GM19043 (cell line): ENCODE results near the gene KHK.
A peak's percentile ranks its signal among the peaks of the same experiment; 100 is the strongest.

ENCODE experiments used
- ATAC-seq: cut with Tn5 transposase; IDR thresholded peaks from one replicate; pipeline ENCODE4 v1.9.1; 2021; ENCODE audit warnings: low read depth; ENCODE audit not compliant: unreplicated experiment

Gene KHK

GRCh38 chr2:27086724-27087593 is at the start of gene KHK:
KHK (plus strand) TSS chr2:27086772; CDS start chr2:27087260, 488 bp downstream.
- ATAC-seq = no peak

- no peak for ATAC-seq
Measured at GRCh38 chr2:27038012-27038411, 48.6 kb upstream of the KHK start.

DNA sequence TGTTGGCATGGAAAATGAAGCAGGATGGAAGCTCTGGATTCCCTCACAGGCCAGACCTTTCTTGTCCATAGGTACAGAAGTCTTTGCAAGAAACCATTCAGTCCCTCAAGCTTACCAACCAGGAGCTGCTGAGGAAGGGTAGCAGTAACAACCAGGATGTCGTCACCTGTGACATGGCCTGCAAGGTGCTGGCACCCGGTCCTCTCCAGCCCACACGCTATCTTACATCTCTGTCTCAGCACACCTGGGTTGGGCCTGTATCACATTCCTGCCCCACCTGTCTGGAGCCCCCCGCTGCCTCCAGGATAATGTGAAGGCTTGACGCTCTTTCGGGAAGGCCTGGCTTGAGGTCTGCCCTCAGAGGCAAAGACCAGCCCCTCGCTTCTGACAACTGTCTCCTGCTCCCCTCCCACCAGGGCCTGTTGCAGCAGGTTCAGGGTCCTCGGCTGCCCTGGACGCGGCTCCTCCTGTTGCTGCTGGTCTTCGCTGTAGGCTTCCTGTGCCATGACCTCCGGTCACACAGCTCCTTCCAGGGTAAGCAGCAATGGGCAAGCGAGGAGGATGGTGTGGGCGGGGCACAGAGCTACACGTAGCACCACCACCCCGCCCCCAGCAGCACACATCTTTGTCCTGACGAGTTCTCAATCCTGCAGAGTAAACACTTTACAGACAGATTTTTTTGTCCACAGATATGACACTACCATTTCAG is 47.8 kb upstream of the KHK start:
- ATAC-seq = no peak

DNA sequence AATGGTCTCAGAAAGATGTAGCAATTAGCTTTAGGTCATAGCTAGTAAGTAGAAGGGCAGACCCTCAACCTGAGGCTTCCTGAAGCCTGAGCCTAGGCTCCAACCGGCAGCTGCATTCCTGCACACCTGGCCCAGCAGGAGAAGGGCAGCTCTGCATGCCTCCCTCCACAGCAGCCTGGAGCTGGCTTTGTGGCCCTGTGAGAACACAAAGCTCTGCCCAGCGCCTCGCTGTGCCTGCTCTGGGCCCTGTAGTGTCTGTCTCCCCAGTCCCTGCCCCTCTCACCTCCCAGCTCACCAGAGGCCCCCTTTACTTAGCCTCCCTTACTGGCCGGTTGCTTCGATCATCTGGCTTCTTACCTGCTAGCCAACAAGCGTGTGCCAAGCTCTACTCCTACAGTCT is 47.1 kb upstream of the KHK start:
- ATAC-seq = no peak

- ATAC-seq = no peak
Measured at GRCh38 chr2:27039871-27040270, 46.7 kb upstream of the KHK start.

- no peak for ATAC-seq
Measured at GRCh38 chr2:27040282-27040681, 46.3 kb upstream of the KHK start.

- no peak for ATAC-seq
Measured at GRCh38 chr2:27041752-27042151, 44.8 kb upstream of the KHK start.

DNA sequence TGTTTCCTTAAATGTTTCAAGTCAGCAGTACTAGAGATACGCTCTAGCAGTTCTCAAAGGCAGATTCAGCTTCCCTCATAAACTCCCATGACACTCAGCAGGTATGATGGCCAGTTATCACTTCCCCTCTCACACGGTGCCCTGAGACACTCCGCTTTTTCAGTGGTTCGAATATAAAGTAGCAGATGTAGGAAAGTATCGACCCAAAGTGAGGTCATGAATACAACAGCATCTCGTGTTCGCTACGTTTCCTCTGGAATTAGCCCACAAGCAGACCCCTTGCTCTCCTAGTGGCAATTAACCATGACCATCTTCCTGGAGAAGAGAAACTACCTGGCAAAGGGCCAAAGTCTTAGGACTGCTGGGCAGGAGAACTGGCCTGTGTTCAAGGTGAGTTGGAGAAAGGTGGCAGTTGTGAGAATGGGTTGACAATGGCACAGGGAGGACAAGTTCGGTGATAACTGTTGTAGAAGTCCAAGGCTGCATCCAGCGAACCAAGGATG is 44.4 kb upstream of the KHK start:
- no peak for ATAC-seq

DNA sequence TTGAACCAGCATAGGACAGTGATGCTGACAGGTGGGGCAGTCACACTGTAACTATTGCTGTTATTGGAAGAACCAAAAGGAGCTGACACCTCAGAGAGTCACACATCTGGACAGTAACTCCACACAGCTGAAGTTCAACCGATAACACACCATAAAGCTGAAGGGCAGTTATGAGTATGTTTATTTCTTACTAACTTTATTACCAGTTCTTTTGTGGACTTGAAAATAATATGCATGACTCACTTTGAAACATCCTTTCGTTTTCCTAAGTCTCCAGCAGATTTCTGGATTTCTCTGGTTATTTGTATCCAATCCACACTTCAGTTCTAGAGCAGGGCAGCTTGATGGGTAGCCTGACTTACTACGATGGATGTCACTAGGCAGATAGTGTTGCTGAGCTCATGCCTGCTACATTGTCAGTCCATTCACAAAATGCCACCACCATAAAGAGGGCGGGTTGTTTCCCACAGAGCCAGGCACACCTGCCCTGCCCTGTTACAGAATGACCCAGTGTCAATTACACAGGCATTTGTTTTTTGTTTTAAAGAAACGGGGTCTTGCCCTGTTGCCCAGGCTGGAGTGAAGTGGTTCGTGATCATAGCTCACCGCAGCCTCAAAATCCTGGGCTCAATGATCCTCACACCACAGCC is 43.5 kb upstream of the KHK start:
- ATAC-seq = no peak

DNA sequence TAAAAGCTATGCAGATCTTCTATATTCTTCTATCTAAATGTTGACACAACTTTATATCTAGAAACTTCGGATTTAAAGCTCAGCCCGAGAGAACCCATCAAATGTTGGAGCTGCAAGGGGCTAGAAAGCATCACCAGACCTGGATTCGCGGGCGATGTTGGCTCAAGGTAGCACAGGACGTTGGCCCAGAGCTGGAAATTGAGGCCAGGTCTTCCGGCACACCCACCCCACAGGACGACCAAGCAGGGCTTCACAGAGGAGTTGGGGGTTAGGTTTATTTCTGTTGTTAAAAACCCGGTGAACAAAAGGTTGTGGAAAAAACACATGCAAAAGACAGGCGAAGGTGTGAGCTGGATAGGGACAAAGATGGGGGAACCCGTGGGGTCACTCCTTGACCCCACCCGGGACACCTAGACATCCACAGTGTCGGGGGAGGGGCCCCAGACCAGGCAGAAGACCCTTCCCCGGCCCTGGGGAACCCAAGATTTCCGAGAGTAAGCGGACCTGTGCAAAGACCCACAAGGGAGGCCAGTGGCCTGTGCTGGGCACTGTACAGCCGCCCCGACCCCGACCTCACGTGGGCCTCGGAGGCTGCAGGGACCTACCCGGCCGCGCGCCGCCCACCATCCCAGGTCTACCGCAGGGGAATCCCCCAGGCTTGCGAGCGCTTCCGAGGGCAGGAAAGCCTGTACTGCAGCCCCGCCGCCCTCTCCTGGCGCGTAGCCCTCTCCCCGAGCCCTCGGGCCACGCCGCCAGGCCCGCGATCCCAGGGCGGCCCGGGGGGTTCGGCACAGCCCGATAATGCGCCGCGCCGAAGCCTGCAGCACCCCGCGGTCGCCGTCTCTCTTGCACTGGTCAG is 36.9 kb upstream of the KHK start:
- peak; percentile 23 for ATAC-seq

DNA sequence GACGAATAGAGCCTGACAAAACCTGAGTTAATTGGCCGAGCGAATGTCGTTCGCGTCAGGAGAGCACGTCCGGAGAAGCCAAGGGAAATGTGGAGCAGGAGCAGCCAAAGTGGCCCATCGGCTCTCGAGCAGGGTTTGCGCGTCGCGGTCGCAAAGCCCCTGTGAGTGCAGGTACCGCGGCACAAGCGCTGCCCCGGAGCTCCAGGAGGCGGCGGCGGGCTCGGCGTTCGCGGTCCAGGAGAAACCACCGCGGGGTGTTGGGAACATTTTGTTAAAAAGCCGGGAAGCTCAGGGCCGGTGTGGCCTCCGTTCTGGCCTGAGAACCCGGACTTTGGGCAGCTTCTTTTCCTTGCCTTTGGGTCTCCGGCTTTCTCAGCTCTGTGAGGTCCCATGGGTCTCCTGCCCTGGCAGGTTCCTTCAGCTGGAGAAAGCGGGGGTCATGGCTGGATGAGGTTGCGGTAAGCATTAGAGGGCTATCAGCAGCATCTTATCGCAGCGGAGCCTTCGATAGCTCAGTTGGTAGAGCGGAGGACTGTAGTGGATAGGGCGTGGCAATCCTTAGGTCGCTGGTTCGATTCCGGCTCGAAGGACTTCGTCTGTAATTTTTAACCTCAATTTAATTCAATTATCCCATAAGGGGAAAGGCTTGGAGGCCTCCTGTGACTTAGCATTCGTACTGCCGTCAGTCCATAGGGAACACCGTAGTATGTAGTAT is 36.1 kb upstream of the KHK start:
- ATAC-seq = peak; percentile 42

GRCh38 chr2:27050996-27051901 is 35.3 kb upstream of the KHK start, which contains the start of gene AGBL5:
AGBL5 (plus strand) TSS chr2:27051668; CDS start chr2:27052959, 1,291 bp downstream.
- ATAC-seq = peak; percentile 70

DNA sequence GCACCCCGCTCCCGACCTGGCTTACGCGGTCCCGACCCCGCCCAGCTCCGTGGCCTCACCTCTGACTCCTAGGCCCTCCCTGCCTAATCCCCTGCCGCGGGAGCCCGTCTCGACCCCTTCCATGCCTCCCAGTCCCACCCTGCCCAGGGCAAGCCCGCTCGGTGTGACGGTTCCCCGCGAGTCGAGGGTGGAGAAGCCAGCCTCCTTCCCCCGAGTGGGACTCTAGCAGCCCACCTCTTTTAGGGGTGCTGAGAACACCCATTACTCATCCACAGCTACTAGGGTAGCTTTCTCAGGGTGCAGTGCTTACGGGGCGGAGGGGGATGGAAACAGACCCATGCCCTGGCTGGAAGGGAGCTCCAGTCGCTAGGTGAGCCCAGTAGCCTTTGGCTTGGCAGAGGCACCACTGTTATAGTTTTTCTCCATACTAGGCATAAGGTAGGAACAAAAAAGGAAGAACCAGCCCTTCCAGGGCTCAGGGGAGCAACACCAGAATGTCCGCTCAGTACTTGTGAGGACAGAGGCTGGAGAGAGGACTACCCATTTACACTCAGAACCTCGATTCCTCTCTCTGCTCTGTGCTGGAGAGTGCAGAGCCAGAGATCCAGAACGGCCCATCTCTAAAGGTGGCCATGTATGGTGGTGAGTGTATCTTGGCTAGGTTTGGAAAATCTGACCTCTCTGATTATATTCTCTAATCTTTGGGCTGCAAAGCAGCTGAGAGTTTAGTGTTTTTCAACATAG is 34.5 kb upstream of the KHK start:
- ATAC-seq = no peak

- no peak for ATAC-seq
Measured at GRCh38 chr2:27053321-27053720, 33.3 kb upstream of the KHK start.

GRCh38 chr2:27053776-27054175 is 32.8 kb upstream of the KHK start:
- ATAC-seq = no peak

DNA sequence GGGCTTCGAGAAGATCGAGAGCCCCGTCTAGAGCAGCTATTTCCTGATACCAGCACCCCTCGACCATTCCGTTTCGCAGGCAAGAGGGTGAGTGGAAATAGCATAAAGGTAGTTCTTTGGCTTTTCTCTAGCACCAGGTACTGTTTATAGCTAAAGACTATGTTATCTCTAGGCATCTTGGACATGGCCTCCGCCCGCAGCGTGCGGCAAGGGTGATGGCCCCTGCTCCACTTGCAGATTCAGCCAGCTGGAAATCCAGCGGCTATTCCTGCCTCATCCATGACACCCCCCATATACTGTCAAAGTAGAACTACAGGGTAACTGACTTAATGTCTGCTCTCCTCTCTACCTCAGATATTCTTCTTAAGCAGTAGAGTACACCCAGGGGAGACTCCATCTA is 31.9 kb upstream of the KHK start:
- no peak for ATAC-seq

DNA sequence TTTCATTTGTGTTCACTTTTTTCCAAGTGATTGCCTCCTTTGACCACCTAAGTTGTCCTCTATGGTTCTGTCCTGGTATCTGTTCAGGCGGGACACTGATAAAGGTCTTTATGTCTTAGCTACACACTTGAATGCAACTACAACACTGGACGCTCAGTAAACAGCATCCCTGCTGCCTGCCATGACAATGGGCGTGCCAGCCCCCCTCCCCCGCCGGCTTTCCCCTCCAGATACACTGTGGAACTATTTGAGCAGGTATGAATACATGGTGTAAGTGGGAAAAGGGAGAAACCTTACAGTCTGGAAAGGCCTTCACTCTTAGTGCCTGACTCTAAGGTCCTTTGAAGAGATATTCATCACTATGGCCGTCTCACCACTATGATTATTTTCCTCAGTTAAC is 29.4 kb upstream of the KHK start:
- no peak for ATAC-seq

- no peak for ATAC-seq
Measured at GRCh38 chr2:27058210-27058609, 28.4 kb upstream of the KHK start.
